ENCODE results near the gene RARRES2.

The RARRES2 gene

DNA sequence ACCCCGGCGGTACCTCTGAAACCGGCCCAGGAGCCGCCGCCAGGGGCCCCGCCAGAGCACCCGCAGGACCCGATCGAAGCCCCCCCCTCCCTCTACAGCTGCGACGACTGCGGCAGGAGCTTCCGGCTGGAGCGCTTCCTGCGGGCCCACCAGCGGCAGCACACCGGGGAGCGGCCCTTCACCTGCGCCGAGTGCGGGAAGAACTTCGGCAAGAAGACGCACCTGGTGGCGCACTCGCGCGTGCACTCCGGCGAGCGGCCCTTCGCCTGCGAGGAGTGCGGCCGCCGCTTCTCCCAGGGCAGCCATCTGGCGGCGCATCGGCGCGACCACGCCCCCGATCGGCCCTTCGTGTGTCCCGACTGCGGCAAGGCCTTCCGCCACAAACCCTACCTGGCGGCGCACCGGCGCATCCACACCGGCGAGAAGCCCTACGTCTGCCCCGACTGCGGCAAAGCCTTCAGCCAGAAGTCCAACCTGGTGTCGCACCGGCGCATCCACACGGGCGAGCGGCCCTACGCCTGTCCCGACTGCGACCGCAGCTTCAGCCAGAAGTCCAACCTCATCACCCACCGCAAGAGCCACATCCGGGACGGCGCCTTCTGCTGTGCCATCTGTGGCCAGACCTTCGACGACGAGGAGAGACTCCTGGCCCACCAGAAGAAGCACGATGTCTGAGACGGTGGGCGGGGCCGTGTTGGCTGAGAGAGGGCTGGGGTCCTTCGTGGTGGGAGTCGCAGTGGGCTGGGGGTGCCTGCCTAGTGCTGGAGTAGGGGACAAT lies 31.0 kb upstream of the RARRES2 start:
- Histone ChIP-seq H3K36me3 (ENCODE audit: insufficient read depth) (peaks cover 23% of the 10 kb centered on the region; the same call in 1 of the 2 replicates), H3K4me1 (ENCODE audit: low read depth, poor library complexity, severe bottlenecking) (peaks cover 77% of the 10 kb centered on the region), H4K20me1 (ENCODE audit: insufficient read depth) (no peaks in the 10 kb centered on the region), H3K4me2 (peak overlapping the region; percentile 70; the same call in 1 of the 2 replicates), H3K9ac (no peak overlapping the region), H2AFZ (ENCODE audit: low read depth) (no peak overlapping the region), H3K79me2 (ENCODE audit: insufficient read depth, low read depth) (peaks cover 76% of the 10 kb centered on the region), H3K27ac (no peak overlapping the region; the same call in 1 of the 2 replicates), H3K27me3 (ENCODE audit: insufficient read depth, low read depth) (no peaks in the 10 kb centered on the region), H3K4me3 (IDR thresholded peaks at IDR 0.05; ENCODE audit: insufficient read depth, low read depth, low read length) (no peak overlapping the region)
- TF ChIP-seq CTCF (conservative IDR thresholded peaks at IDR 0.05; ENCODE audit: low read depth, low read length) = no peak

GRCh38 chr7:150371996-150372270 lies 30.5 kb upstream of the RARRES2 start:
- Histone ChIP-seq H3K79me2 (ENCODE audit: insufficient read depth, low read depth) (peaks cover 71% of the 10 kb centered on the region), H3K27me3 (ENCODE audit: insufficient read depth, low read depth) (no peaks in the 10 kb centered on the region), H4K20me1 (ENCODE audit: insufficient read depth) (no peaks in the 10 kb centered on the region), H3K36me3 (ENCODE audit: insufficient read depth) (peaks cover 23% of the 10 kb centered on the region; the same call in 1 of the 2 replicates), H2AFZ (ENCODE audit: low read depth) (no peak overlapping the region), H3K27ac (no peak overlapping the region), H3K4me3 (IDR thresholded peaks at IDR 0.05; ENCODE audit: insufficient read depth, low read depth, low read length) (no peak overlapping the region), H3K4me1 (ENCODE audit: low read depth, poor library complexity, severe bottlenecking) (peaks cover 77% of the 10 kb centered on the region), H3K9ac (no peak overlapping the region), H3K4me2 (0 out of 2 replicates have a peak overlapping the region, but pooled peaks have one; percentile 70)
- no peak for TF ChIP-seq CTCF (conservative IDR thresholded peaks at IDR 0.05; ENCODE audit: low read depth, low read length)

DNA sequence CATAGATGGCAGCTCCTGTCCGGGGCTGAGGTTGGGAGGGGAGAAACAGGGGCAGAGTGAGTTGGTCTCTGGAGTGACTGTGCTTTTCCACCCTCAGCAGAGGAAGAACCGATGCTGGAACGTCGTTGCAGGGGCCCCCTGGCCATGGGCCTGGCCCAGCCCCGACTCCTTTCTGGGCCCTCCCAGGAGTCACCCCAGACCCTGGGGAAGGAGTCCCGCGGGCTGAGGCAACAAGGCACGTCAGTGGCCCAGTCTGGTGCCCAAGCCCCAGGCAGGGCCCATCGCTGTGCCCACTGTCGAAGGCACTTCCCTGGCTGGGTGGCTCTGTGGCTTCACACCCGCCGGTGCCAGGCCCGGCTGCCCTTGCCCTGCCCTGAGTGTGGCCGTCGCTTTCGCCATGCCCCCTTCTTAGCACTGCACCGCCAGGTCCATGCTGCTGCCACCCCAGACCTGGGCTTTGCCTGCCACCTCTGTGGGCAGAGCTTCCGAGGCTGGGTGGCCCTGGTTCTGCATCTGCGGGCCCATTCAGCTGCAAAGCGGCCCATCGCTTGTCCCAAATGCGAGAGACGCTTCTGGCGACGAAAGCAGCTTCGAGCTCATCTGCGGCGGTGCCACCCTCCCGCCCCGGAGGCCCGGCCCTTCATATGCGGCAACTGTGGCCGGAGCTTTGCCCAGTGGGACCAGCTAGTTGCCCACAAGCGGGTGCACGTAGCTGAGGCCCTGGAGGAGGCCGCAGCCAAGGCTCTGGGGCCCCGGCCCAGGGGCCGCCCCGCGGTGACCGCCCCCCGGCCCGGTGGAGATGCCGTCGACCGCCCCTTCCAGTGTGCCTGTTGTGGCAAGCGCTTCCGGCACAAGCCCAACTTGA lies 29.9 kb upstream of the RARRES2 start:
- Histone ChIP-seq H2AFZ (ENCODE audit: low read depth) (no peak overlapping the region), H3K79me2 (ENCODE audit: insufficient read depth, low read depth) (peaks cover 70% of the 10 kb centered on the region), H3K36me3 (ENCODE audit: insufficient read depth) (peaks cover 23% of the 10 kb centered on the region; the same call in 1 of the 2 replicates), H3K4me2 (peak overlapping the region; percentile 97), H3K4me1 (ENCODE audit: low read depth, poor library complexity, severe bottlenecking) (peaks cover 77% of the 10 kb centered on the region), H3K4me3 (IDR thresholded peaks at IDR 0.05; ENCODE audit: insufficient read depth, low read depth, low read length) (no peak overlapping the region), H3K27ac (peak overlapping the region; percentile 100), H3K9ac (peak overlapping the region; percentile 100; the same call in 1 of the 2 replicates), H3K27me3 (ENCODE audit: insufficient read depth, low read depth) (no peaks in the 10 kb centered on the region), H4K20me1 (ENCODE audit: insufficient read depth) (no peaks in the 10 kb centered on the region)
- no peak for TF ChIP-seq CTCF (conservative IDR thresholded peaks at IDR 0.05; ENCODE audit: low read depth, low read length)

DNA sequence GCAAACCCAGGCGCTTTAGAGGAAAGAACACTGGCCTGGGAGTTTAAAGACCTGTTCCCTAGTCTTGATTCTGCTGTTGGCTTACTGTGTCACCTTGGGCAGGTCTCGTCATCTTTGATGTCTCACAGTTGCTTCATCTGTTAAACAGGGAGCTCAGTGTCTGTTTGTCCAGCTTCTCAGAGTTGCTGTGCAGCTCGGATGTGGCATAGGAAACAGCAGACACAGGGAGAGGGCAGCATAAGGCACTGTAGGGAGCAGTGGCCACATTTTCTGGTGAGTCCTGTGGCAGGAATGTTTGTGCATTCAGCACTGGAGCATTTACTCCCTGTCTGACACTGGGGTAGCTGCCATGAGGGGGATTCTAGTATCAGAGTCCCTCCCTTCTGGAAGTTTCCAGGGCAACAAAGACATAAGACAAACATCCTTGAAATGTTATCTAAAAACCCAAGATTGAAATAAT lies 29.2 kb upstream of the RARRES2 start:
- Histone ChIP-seq H3K4me3 (IDR thresholded peaks at IDR 0.05; ENCODE audit: insufficient read depth, low read depth, low read length) (no peak overlapping the region), H3K4me1 (ENCODE audit: low read depth, poor library complexity, severe bottlenecking) (peaks cover 77% of the 10 kb centered on the region), H4K20me1 (ENCODE audit: insufficient read depth) (no peaks in the 10 kb centered on the region), H3K4me2 (peak overlapping the region; percentile 97), H3K79me2 (ENCODE audit: insufficient read depth, low read depth) (peaks cover 70% of the 10 kb centered on the region), H2AFZ (ENCODE audit: low read depth) (no peak overlapping the region), H3K9ac (peak overlapping the region; percentile 100), H3K36me3 (ENCODE audit: insufficient read depth) (peaks cover 23% of the 10 kb centered on the region; the same call in 1 of the 2 replicates), H3K27me3 (ENCODE audit: insufficient read depth, low read depth) (no peaks in the 10 kb centered on the region), H3K27ac (peak overlapping the region; percentile 100)
- TF ChIP-seq CTCF (conservative IDR thresholded peaks at IDR 0.05; ENCODE audit: low read depth, low read length) = no peak

Data from KMS-11 (cell line).